GM12872 (cell line): ENCODE results near the gene PIAS4.

Experiments
- TF ChIP-seq, protein P1 (sequence below): IDR thresholded peaks from 3 replicates; pipeline ENCODE4 v1.5.1; 2011; ENCODE audit warnings: low read depth, mild to moderate bottlenecking, low read length, moderate library complexity; ENCODE audit not compliant: insufficient read depth

Gene PIAS4

DNA sequence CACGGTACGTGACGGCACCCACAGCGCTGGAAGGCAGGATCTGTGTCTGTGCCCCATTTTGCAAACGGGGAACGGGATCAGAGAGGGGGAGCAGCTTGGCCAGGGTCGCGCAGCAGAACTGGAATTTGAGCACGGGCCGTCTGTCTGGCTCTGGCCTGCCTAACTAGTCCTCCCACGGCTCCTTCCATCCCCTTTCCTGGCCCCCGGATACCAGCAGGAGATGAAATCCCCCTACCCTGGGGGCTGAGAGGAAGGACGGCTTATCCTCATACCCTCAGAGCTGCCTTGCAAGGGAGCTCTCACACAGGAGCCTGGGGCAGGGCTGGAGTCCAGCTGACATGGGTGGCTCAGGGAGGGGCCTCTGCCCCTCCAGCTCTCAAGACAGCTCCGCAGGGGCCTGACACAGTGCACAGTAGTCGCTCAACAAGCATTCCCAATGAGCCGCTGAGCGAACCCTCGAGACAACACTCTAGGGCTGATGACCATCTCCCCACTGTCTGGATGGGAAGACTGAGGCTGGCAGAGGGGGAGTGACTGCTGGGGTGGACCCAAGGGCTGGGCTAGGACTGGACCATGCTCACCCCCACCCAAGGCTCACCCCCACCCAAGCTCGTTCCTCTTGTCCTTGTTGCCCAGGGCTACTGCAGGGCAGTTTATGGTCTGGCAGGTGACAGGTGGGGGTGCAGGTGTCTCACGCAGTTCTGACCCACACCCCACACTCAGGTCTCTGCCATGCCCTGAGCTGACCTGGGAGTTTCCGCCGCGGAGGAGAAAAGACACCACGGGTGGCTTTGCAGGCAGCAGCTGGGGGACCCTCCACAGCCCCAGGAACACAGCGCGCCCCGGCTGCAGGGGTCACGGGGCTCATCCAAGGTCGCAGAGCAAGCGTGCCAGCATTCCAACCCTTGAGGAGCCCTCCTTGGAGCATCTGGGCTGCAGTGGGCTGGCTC lies 55.2 kb downstream of the PIAS4 start:
- TF ChIP-seq, protein P1, sequence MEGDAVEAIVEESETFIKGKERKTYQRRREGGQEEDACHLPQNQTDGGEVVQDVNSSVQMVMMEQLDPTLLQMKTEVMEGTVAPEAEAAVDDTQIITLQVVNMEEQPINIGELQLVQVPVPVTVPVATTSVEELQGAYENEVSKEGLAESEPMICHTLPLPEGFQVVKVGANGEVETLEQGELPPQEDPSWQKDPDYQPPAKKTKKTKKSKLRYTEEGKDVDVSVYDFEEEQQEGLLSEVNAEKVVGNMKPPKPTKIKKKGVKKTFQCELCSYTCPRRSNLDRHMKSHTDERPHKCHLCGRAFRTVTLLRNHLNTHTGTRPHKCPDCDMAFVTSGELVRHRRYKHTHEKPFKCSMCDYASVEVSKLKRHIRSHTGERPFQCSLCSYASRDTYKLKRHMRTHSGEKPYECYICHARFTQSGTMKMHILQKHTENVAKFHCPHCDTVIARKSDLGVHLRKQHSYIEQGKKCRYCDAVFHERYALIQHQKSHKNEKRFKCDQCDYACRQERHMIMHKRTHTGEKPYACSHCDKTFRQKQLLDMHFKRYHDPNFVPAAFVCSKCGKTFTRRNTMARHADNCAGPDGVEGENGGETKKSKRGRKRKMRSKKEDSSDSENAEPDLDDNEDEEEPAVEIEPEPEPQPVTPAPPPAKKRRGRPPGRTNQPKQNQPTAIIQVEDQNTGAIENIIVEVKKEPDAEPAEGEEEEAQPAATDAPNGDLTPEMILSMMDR = no peak

DNA sequence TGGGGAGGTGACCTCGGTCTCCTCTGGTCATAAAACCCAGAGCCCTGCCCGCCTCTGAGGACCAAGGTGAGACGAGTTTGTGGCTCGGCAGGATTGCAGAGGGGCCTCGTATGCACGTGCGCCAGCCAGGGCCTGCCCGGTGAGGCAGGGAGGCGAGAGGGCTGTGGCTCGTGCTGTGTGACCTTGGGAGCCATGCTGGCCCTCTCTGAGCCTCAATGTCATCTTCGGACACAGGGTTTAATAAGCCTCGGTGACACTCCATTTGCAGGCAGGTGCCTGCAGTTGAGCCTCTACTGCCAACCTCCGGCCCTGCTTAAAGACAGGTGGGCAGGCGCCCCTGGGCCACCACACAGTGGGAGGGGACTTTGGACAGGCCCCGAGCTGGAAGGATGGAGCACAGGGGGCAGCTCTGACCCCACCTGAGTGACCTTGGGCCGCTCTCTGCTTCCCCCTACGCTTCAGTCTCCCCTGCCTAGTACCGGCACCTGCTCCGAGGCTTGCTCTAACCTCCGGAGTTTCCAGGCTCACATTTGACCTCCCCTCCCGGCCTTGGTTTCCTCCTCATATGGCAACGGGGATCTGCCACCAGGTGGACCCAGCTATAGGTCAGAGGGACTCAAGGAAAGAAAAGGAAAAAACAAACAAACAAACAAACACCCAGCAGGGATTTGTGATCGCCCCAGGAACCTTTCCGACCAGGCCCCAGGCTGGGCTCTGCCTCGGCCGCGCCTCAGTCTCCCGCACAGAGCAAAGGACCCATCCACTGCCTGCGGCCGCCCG lies 56.0 kb downstream of the PIAS4 start:
- TF ChIP-seq, protein P1 = no peak

DNA sequence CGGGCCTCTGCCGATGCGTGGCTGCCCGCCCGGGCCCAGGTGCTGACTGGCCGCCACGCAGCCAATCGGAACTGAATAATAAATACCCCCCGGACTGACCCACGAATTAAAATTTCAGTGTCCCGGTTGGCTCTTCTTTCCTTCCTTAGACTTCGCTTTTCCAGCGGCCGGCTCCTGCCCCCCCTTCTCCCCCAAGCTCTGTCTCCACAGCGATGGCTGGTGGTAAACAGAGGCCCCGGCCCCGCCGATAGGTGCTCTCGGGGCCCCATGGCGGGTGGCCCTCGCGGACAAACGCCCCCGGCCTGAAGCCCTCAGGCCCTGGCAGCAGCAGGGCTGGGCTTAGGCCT lies 56.6 kb downstream of the PIAS4 start:
- TF ChIP-seq, protein P1 = no peak

DNA sequence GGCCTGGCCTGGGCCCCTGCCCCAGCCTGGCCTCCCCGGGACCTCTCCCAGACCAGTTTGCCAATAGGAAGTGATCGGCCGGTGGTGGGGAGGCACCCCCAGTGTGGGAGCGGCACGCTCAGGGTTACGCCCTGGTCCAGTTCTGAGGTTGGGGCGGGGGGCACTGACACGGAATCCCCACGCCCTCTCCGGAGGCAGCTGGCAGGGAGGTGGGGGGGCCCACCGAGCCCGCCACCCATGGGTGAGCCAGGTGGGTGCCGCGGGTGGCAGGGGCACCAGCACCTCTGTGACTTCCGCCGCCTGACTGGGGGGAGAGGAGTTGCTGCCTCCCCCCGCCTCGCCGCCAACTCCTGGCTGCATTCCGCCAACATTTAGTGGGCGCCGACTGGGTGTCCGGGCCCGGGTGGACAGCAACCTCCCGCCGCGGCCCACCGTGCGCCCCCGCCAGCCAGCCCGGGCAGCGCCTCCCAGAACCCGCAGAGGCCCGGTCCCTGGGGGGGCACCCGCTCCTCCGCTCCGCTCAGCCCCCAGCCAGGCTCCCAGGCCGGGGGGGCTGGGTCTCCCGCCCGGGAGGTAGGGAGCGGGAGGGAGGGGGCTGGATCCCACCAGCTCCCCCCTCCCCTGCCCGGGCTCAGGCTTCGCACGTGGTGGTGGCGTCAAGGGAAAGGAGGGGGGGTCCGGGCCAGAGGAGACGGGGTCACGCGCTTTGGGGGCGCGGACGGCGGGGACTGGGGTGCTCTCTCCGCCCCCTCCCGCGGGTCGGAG lies 57.1 kb downstream of the PIAS4 start:
- TF ChIP-seq, protein P1 = no peak

DNA sequence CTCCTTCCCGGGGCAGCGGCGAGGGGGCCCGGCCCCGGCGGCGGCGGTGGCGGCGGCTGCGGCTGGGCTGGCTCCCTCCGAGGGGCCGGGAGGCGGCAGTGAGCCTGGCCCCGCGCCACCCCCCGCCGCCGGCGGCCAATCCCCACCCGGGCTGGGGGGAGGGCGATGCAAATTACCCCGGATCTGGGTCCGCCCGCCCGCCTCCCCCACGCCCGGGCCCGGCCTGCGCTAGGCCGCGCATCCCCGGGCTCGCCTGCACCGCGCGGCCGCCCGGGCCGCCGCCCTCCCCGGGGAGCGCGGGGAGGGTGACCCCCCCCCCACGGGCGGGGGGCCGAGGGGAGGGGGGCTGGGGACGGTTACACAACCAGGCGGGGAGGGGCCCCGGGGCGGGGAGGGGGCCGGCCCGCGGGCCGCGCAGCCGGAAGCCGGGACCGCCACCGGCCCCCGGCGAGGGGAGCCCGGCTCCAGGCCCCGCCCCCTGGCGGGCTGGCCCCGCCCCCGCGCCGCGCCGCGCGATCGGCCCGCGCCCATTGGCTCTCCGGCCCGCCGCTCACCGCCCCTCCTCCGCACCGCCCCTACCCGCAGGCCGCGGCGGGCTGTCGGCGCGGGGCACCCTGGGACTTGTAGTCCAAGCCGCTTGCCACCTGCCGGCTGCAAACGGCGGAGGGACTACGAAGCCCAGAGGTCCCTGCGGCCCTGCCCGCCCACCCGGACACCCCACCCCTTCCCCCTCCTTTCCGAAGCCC lies 58.1 kb downstream of the PIAS4 start:
- TF ChIP-seq, protein P1 = no peak

DNA sequence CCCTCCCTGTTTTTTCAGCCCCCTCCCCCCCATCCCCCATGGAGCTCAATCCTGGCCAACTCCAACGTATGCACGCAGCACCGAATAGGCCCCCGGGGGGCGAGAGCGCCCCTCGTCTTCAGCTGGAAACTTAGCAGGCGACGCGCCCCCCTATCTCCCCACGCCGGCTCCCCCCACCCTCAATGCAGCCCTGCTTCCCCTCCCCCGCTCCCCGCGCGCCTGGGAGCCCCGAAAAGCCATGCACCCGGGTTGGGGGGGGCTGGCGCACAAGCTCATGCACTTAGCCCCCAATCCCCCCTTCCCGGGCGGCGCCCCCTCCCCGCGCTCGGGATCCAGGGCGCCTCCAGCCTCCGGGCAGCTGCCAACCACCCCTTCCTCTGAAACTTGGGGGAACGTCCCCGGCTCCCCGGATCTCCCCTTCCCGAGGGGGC lies 58.7 kb downstream of the PIAS4 start:
- TF ChIP-seq, protein P1 = no peak
